ENCODE measurements around the gene FHOD3.

The FHOD3 gene

GRCh38 chr18:36769611-36770314, 472.2 kb downstream of the FHOD3 start:
- peak; percentile 53 for DNase-seq

- DNase-seq = no peak
Observed at GRCh38 chr18:36770315-36770946, 472.9 kb downstream of the FHOD3 start.

- peak; percentile 19 for DNase-seq
Observed at GRCh38 chr18:36771245-36771644, 473.7 kb downstream of the FHOD3 start.

GRCh38 chr18:36772241-36772723, 474.8 kb downstream of the FHOD3 start:
- DNase-seq = no peak

- DNase-seq = no peak
Observed at GRCh38 chr18:36775396-36775795, 477.9 kb downstream of the FHOD3 start.

- no peak for DNase-seq
Observed at GRCh38 chr18:36776650-36777049, 479.1 kb downstream of the FHOD3 start.

GRCh38 chr18:36777566-36777965, 480.1 kb downstream of the FHOD3 start:
- DNase-seq = no peak

- DNase-seq = no peak
Observed at GRCh38 chr18:36780748-36781147, 483.2 kb downstream of the FHOD3 start.

GRCh38 chr18:36782710-36783109, 485.2 kb downstream of the FHOD3 start:
- DNase-seq = no peak

- DNase-seq = no peak
Observed at GRCh38 chr18:36783792-36784191, 486.3 kb downstream of the FHOD3 start.

GRCh38 chr18:36786686-36787085, 489.2 kb downstream of the FHOD3 start:
- no peak for DNase-seq

GRCh38 chr18:36792634-36793283, 495.2 kb downstream of the FHOD3 start:
- no peak for DNase-seq

- no peak for DNase-seq
Observed at GRCh38 chr18:36798738-36799473, 501.4 kb downstream of the FHOD3 start.

- no peak for DNase-seq
Observed at GRCh38 chr18:36805105-36805504, 507.6 kb downstream of the FHOD3 start.

GRCh38 chr18:36808681-36809080, 511.2 kb downstream of the FHOD3 start:
- DNase-seq = no peak

GRCh38 chr18:36809590-36810381, 512.3 kb downstream of the FHOD3 start:
- peak; percentile 91 for DNase-seq

GRCh38 chr18:36811430-36811829, 513.9 kb downstream of the FHOD3 start:
- no peak for DNase-seq

- no peak for DNase-seq
Observed at GRCh38 chr18:36811955-36812354, 514.4 kb downstream of the FHOD3 start.

- no peak for DNase-seq
Observed at GRCh38 chr18:36812678-36813077, 515.2 kb downstream of the FHOD3 start.

- DNase-seq = peak; percentile 48
Observed at GRCh38 chr18:36813101-36813775, 515.7 kb downstream of the FHOD3 start.

- DNase-seq = peak; percentile 93
Observed at GRCh38 chr18:36813824-36814223, 516.3 kb downstream of the FHOD3 start.

GRCh38 chr18:36814994-36815393, 517.5 kb downstream of the FHOD3 start:
- DNase-seq = peak; percentile 33

Measured in hematopoietic multipotent progenitor cell treated with erythropoietin and hydrocortisone succinate and interleukin-3 and kit ligand, for 4 days (in vitro differentiated cells).